OCI-M2 (cell line): ENCODE results near the gene FCGR2B.
"Not testable (repeated sequence)": the region's sequence is repeated elsewhere in the genome, so short reads cannot be mapped to it uniquely, and the experiment has no call there.

ENCODE experiments used
- DNase-seq: peaks from one replicate; lab custom pipeline; 2025; ENCODE audit not compliant: unreplicated experiment; lab: John Stamatoyannopoulos, UW

The FCGR2B gene

DNA sequence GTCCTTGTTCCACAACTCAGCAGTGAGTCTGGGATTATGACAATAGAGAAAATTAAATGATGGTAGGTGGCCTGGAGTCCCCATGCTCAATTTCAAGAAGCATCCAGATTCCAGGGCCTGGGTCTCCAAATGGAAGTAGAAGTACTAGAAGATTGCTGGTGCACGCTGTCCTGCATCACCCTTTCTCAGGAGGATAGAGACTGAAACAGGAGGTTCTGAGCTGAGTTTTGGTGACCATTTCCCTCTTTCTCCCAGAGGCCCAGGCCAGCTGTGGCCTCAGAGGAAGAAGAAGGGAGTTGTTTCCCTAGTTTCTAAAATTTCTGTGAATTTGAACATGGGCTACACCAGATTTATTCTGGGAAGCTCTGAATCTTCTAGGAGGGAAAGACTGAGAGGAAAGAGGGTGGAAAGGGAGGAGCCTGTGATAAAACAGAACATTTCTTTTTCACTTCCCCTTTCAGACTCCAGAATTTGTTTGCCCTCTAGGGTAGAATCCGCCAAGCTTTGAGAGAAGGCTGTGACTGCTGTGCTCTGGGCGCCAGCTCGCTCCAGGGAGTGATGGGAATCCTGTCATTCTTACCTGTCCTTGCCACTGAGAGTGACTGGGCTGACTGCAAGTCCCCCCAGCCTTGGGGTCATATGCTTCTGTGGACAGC lies at the start of gene FCGR2B:
Gene FCGR2B, plus strand, starts transcription at position 460 of the 656 bp plus-strand sequence. Its CDS starts 99 bp downstream, at position 559.
- not testable (repeated sequence) for DNase-seq

GRCh38 chr1:161616417-161616816 lies 46.5 kb upstream of the FCGR2B start:
- not testable (repeated sequence) for DNase-seq

DNA sequence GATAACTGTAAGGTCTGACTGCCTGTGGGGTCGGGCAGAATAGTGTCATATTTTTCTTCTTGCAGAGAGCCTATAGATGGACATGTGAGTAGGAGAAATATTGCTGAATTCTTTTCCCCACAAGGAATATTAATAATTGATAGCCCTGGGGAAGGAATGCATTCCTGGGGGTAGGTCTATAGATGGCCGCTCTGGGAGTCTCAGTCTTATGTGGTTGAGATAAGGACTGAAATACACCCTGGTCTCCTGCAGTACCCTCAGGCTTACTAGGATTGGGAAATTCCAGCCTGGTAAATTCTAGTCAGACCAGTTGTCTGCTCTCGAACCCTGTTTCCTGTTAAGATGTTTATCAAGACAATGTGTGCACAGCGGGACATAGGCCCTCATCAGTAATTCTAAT lies 44.4 kb upstream of the FCGR2B start:
- DNase-seq = not testable (repeated sequence)

DNA sequence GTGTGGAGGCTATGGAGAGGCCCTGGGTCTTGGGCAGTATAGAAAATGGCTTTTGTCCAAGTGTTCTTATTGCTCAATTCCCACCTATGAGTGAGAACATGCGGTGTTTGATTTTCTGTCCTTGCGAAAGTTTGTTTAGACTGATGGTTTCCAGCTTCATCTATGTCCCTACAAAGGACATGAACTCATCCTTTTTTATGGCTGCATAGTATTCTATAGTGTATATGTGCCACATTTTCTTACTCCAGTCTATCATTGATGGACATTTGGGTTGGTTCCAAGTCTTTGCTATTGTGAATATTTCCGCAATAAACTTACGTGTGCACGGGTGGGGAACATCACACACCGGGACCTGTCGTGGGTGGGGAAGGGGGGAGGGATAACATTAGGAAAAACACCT lies 42.5 kb upstream of the FCGR2B start:
- DNase-seq = not testable (repeated sequence)

DNA sequence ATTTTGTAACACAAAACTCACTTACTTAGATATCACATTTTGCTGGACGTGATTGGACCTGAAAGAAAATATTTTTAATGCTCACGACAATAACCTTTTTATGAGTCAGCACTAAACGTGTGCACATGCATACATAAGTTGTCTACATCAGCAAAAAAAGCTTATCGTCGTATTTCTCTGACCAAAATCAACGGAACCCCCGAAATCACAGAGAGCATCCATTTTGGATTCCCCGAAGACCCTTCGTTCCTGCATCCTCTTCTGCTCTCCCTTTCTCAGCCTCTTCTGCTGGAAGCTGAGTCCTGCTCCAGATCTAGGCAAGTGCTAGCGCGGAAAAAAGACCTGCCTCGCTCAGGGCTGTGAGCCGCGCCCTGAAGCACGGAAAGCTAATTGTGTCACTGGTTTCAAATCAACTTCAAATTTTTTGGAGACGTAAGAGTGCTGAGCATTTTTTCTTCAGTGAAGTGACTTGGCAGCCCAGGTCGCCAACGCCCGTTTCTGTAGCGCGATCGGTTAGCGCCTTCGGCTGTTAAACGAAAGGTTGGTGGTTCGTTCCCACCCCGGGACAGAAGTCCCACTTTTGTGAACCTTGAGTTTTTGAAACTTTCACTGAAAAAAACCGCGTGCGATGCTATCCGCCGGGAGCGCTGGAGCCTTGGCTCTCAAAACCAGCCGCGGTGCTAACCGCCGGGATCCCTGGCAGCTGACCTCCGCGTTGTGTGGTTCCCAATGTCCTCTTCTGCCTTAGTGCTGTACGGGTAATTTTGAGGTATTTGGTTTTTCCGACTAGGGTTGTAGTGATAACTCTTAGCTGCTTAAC lies 41.6 kb upstream of the FCGR2B start:
- peak; percentile 80 for DNase-seq

GRCh38 chr1:161622054-161622453 lies 40.9 kb upstream of the FCGR2B start:
- not testable (repeated sequence) for DNase-seq

- not testable (repeated sequence) for DNase-seq
Measured at GRCh38 chr1:161623401-161624051, 39.4 kb upstream of the FCGR2B start.

- not testable (repeated sequence) for DNase-seq
Measured at GRCh38 chr1:161624605-161625004, 38.3 kb upstream of the FCGR2B start.

- not testable (repeated sequence) for DNase-seq
Measured at GRCh38 chr1:161626445-161627146, 36.3 kb upstream of the FCGR2B start.

DNA sequence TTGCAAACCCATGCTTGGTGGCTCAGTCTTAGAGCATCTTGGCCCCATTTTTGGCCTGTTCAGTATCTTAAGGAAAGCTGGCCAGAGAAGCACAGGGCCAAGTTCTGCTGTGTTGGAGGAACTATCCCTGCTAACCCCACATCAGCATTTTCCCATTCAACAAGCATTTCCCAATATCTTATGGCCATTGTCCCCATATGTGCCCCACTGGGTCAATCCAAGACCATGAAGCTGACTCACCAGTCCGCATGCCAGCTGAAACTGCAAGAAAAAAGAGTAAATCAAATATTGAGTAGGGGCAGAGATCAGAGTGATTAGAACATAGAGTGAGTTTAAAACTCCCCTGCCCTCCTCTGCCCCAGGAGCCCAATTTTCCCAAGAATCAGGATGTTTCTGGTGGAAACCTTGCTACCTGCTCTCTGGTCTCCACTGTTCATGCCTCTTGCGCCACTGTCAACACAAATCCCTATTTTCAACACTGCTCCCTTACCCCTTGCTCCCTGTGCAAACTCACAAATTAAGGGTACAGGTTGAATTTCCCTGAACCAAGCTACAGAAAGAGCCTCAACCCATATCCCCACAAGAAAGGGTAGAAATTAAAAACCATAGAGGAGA lies 32.7 kb upstream of the FCGR2B start:
- DNase-seq = not testable (repeated sequence)

- no peak for DNase-seq
Measured at GRCh38 chr1:161631076-161631475, 31.9 kb upstream of the FCGR2B start, which contains the start of gene FCGR3B. TSS of gene FCGR3B (minus strand) at chr1:161631176. CDS start at chr1:161631094, 82 bp downstream.

GRCh38 chr1:161634993-161635392 lies 27.9 kb upstream of the FCGR2B start:
- not testable (repeated sequence) for DNase-seq

DNA sequence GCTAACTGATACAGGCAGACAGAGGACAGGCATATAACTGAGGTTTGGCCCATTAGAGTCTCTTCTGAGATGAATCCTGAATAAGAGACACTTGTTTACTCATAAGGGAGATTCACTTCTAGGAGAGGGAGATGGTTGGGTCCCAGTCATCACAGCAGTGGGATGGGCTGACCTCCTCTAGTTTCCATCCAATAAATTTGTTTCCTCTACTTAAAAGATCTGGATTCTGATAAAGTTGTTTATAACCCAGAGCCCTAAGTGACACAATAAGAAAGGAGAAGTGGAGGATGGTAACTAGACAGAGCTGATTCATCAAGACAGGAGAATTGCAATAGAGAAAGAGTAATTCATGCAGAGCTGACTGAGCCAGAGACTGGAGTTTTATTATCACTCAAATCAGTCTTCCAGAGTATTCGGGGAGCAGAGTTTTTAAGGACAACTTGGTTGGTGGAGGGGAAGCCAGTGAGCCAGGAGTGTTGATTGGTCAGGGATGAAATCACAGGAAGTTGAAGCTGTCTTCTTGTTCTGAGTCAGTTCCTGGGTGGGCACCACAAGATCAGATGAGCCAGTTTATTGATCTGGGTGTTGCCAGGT lies 26.7 kb upstream of the FCGR2B start:
- not testable (repeated sequence) for DNase-seq

GRCh38 chr1:161636976-161637375 lies 26.0 kb upstream of the FCGR2B start:
- not testable (repeated sequence) for DNase-seq

DNA sequence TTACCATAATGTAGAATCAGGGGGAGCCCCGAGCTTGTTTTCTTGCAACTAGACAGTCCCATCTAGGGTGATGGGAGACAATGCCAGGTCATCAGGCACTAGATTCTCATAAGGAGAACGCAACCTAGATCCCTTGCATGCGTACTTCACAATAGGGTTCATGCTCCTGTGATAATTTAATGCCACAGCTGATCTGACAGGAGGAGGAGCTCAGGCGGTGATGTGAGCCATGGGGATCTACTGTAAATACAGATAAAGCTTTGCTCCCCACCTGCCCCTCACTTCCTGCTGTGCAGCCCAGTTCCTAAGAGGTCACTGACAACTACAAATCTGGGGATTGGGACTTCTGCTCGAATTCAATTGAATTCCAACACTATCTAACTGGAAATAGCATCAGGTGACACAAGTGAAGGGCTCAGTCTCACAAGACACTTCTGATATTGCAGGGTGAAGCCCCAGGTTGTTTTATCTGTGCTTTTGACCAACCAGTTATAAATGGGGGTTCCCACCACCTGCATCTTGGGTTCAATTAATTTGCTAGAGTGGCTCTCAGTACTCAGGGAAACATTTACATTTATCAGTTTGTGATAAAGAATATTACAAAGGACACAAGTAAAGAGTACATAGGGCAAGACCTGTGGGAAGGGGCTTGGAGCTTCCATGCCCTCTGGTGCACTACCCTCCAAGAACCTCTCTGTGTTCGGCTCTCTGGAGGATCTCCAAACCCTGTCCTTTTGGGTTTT lies 24.5 kb upstream of the FCGR2B start:
- DNase-seq = not testable (repeated sequence)

- DNase-seq = not testable (repeated sequence)
Measured at GRCh38 chr1:161639203-161639602, 23.7 kb upstream of the FCGR2B start.

DNA sequence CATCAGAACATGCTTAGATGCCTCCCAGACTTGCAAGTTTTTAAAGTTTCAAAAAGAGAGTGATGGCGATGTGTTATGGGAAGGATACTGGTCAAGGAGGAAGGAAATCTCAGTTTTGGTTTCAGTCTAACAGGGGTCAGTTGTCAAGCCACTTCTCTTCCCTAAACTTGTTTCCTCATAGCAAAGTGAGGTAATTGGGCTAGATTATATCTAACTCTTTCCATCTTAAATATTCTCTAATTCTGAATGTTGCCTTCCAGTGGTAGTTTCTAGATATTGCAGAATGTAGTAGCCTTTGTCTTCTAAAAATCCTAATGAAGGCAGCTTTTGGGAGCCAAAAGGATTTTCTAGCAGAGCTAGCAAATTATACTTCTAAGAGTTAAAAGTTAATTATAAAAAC lies 20.2 kb upstream of the FCGR2B start:
- not testable (repeated sequence) for DNase-seq

GRCh38 chr1:161643481-161644208 lies 19.3 kb upstream of the FCGR2B start:
- not testable (repeated sequence) for DNase-seq

GRCh38 chr1:161644855-161645254 lies 18.1 kb upstream of the FCGR2B start:
- DNase-seq = not testable (repeated sequence)
